Fibroblast of skin of abdomen (primary cell): ENCODE data around the gene ERN1. TPM values are rescaled to one million over a fixed set of nuclear protein-coding genes. Genes with fewer than 3 reads are reported as not detected.
"Not testable (repeated sequence)": the region's sequence is repeated elsewhere in the genome, so short reads cannot be mapped to it uniquely, and the experiment has no call there.

Source experiments
- DNase-seq: peaks from one replicate; pipeline ENCODE4 v3.0.0-alpha.2; 2013
- polyA plus RNA-seq, 2 experiments: library from polyadenylated mRNA; unstranded; fragments of 120-200 nt; gene quantifications; one replicate each; pipeline ENCODE4 v1.2.1, GENCODE V29; 2013; ENCODE audit not compliant: insufficient read length in 2 of 2

The ERN1 gene
- polyA plus RNA-seq (2013, experiment 1 of 2; ENCODE audit: insufficient read length), result 5.0 TPM
- polyA plus RNA-seq (2013, experiment 2 of 2; ENCODE audit: insufficient read length), result 4.6 TPM

DNA sequence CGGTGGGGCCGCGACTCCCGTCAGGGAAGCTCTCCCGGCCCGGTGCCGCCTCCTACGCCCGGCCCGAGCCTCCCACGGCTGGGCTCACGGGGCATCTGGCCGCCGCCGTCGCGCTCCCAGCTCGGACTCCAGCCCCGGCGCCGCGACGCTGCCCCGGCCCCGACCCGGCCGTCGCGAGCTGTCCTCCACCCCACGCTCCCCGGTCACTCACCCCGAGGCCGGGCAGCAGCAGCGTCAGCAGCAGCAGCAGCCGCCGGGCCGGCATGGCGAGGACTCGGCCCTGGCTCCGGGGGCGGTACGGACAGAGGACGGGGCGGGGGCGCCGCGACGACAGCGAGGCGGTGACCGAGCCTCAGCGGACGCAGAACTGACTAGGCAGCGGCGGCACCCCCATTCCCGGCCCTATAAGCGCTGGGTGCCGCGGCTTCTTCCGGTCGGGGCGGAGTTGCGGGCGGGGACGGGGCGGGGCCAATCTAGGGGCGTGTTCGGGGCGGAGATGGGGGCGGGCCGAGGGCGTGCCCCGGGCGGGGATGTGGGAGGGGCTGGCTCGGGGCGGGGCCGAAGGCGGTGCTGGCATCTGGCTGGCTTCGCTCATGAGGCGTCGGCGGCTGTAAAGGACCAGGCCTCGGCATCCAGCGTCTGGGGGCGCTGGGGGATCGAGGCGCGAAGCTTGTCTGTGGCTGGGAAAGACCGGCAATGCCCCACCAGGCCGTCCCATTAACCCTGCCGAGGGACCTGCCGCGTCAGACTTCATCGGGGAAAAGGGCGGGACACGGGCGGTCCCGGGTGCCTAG is at the start of gene ERN1:
Gene ERN1 (minus strand): TSS at position 380 of the 794 bp plus-strand sequence. CDS start 115 bp downstream, at position 265.
- peak; percentile 94 for DNase-seq

DNA sequence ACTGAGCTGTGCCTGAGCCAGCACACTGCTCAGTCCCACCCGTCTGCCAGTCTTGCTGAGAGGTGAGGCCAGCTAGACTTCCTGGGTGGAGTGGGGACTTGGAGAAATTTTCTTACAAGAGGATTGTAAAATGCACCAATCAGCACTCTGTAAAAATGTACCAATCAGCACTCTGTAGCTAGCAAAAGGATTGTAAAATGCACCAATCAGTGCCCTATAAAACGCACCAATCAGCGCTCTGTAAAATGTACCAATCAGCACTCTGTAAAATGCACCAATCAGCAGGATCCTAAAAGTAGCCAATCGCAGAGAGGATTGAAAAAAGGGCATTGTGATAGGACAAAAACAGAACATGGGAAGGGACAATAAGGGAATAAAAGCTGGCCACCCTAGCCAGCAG is 49.1 kb upstream of the ERN1 start:
- DNase-seq, result not testable (repeated sequence)

DNA sequence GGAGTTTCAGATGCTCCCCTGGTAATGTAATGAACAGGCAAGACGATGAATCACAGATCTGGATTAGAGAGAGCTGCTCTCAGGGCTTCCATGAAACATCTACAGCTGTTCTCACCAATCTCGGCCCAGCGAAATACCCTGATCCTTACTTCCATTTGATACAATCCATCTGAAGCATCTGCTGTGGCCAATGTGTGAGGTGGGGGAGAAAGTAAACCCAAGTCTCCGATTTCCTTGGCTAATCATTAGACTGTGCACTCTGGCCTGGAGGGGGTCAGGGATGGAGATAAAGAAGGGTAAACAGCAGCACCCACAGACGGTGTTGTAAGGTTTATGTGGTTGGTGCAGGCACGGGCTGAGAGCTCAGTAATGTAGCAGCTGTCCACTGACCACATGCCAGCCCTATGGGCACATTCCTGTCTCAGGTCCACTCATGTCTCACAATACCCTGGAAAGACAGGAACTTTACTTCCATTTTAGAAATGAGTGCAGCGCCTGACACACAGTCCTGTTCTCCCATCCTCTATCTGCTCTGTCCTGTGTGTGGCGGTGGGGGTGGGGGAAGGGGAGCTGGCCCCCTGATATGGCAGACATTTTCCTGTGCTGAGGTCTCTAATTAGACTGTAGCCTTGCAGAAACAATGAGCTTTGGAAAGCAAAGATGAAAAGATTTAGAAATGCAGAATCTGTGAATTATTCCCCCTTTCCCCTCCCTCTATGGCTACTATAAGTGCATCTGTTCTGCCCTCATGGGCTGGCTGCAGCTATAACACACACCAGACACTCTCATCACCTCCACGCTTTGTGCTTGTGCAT is 48.3 kb upstream of the ERN1 start:
- peak; percentile 35 for DNase-seq

DNA sequence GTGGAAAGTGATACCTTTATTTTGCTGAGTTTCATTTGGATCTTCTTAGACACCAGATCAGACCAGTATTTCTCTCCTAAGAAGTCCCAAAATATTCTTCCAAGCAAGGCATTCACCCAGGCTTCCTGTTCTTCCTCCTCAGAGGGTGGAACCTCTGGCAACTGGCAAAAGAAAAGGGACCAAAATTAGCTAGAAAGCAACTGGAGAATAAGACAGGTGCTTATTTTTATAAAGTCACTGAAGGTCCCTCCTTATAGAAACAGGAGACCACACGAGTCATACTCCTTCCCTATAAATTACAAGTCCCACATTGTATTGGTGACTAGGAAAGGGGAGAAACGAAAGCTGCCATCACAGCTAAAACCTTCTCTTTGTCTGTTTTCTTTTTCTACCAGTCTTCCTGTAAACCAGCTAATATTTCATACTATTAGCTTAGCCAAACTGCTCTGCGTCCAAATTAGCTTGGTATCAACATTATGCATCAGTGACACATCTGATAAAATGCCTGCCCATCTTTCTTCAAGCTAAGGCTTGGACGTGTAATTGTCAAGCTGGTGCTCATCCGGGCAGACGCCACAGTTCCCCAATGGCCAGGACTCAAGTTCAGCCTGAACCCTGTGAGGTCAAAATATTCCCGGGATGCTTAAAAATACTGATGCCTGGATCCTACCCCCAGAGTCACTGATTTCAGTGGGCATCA is 47.5 kb upstream of the ERN1 start:
- DNase-seq, result no peak

DNA sequence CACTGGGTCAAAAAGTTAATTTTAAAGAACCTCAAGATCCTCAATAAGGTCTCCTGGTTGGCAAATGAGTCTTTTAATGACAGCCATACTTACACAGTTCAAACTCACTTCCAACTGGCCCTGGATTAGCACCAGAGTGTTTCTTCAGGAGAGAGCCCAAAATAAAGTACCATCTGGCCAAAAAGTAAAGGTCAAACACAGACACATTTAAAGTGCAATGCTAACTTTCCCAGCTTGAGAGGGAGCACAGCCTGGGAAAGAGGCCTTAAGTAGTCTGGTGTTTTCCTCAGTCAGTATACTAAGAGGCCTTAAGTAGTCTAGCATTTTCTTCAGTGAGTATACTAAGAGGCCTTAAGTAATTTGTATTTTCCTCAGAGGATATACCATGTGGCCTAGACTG is 46.6 kb upstream of the ERN1 start:
- no peak for DNase-seq

DNA sequence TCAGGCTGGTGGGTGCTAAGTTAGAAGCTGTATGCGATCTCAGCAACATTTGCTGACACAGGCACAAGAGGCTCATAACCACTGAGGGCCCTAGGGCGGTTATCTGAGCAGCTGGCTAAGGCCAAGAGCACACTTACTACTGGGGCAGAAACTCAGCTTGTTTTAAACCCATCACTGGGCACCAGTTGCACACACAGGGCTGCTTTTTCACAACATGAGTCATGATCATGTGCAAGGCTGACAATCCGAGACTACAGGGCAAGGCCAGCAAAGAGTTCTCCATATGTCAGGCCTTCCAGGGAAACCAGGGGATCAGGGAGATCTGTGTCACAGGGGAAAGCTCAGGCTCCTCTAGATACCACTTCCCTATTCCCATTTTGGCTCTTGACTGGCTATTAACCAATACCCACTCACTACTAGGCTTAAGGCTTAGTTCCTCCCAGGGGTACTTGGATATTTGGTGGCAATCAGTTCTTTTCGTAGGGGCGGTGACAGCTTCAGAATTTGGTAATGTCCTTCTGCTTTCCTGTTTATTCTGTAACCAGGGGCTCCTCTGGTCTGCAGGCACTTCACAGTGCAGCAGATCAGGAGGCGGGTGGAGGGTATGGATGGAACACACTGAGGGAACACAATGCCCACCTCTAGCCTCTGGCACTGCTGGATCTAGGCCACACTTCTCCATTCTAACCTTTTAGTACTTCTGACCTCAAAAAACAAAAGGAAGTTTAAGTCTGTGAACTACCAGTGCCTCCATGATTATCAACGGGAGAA is 44.9 kb upstream of the ERN1 start:
- peak; percentile 36 for DNase-seq

DNA sequence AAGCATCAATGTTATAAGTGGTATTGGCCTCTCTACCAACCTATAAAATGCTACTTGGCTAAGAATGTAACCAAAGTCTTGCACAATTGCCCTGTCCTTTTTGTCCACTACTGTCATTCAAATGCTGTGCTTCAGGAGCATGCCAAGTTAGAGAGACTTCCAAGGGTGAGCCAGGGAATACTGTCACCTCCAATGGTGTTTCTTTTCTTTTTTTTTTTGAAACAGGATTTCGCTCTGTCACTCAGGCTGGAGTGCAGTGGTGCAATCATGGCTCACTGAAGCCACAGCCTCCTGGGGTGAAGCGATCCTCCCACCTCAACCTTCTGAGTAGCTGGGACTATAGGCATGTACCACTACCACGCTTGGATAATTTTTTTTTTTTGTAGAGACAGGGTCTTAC is 43.7 kb upstream of the ERN1 start:
- DNase-seq, result no peak

DNA sequence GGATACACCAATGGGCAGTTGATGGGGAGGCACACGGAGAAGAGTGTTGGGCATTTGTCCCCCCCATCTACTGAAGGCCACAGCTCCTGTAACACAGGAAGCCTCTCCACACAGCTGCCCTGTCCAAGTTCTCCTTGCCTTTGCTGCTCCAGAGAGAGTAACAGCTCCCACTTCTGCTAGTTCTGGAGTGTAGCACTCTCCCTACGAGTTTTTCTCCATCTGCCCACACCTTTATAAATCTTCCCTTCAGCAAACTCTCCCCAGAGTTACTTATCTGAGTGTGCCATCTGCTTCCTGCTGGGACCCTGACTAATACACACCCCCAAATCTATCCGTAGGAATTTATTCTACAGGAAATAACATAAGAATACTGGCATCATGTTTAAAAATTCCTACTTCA is 42.6 kb upstream of the ERN1 start:
- DNase-seq, result no peak

DNA sequence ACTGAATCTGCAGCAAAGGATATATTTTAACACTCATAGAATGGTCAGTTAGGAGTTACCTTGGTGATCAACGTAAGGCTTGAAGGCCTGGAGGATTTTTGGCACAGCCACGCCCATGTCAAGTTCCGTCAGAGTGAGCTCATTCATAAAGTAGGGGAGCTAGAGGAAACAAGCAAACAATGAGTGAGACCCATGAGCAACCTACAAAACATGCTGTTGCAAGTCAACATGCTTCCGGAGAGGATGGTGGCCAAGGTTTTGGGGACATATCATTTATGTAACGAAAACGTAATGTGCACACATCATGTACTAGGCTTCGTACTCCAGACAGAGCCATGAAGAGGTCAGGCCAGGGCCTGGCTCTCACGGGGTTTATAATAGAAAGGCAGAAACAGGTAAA is 41.1 kb upstream of the ERN1 start:
- DNase-seq, result no peak

DNA sequence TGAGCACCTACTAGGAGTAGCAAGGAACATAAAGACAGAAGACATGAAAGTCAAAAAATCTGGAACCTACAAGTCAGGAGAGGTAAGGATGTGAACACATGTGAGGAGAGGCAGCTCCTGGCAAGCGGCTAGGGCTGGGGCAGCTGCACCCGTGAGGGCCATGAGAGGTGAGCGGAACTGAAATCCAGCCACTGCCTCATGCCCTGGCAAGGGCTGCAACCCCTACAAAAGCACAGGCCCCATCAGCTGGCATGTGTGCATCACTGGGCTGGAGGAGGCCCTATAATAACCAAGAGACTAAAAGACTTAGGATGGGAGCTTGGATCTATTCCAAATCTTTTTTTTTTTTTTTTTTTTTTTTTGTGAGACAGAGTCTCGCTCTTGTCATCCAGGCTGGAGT is 40.3 kb upstream of the ERN1 start:
- DNase-seq, result no peak

DNA sequence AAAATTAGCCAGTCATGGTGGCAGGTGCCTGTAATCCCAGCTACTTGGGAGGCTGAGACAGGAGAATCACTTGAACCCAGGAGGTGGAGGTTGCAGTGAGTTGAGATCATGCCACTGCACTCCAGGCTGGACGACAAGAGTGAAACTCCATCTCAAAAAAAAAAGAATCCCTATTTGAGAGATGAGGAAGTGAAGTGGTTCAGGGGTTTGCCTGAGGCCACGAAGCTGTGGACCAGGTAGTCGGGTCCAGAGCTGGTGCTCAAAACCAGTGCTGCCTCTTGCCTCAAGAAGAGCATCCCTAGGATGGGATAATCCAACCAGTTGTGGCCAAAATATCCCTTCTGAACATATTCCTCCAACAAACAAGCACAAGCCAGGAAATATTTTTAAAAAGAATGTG is 37.7 kb upstream of the ERN1 start:
- not testable (repeated sequence) for DNase-seq

DNA sequence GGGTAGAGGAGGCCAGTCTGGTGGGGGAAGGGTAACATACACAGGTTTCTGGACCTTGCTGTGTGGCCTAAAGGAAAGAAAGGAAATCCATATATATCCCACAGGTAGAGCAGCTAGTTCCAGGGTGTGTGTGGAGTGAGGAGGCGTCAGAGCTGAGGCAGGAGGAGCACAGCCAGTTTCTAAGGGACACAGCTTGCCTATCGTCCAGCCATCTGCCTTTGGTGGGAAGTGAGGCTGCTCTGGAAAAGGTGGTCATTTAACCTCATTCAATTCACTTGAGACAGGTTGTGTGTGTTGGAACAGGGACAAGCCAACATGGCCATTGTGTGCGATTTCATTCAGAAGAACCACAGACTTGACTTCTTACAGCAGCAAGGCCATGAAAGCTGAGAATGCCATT is 36.9 kb upstream of the ERN1 start:
- DNase-seq, result no peak

DNA sequence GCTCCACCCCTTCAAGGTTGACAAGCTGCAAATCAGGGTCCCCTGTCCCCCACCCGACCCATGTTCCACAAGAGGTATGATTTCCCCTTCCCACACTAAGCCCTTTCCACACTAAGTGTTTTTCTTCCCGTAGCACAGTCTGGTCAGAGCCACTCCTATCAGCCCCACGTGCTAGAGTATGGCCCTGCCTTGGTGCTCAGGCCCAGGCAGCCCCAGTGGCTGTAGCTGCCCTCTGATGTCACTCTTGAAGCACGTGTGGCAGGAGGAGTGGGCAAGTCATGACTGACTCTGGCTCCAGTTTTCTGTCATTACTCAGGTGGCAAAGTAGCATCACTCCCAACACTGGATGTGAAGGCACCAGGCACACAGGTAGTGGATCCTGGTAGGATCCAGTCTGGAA is 35.4 kb upstream of the ERN1 start:
- no peak for DNase-seq

DNA sequence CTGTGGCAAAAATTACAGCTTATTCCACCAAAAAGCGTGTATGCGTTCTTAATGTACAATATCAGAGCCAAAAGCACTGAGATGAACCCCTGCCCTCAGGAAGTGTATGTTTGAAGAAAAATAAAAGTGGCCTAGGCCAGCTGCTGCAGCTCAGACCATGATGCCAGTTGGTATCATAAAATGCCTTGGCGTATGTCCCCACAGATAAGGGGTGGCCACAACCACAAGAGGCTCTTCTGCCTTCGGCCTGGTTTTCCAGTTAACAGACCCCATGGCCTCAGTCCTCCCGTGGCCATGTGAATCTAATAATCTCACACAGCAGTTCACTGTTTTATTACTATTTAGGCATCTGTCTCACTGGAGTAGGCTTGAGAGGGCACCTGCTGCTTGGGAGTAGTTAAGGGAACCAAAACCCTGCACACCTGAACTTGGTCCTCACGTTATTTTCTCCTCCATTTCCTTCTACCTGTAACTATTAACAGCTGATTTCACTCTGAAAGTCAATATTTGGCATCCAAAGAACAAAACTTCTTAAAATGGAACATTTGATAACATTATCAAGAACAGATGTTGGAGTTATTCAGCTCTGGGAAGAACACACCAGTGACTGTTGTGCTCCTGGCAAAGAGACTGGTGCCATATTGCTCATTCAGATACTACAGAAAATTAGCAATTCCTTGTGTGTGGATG is 34.8 kb upstream of the ERN1 start:
- DNase-seq, result no peak

DNA sequence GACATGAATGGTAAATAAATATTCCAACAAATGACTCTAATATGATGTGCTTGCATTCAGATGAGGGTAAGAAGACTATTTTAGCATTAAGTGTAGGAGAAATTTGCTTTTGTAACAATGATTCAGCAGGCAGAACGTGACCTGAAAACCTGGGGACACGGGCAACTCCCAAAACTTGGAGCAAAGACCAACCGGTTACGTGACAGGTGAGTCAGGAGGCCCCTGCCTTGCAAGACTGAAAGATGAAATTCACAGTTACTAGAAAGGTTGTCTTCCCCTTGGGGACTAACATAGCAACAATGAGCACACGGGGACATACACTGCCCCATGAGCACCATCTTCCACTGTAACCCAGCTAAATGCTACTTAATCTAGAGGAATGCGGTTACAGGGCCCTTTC is 33.5 kb upstream of the ERN1 start:
- no peak for DNase-seq

DNA sequence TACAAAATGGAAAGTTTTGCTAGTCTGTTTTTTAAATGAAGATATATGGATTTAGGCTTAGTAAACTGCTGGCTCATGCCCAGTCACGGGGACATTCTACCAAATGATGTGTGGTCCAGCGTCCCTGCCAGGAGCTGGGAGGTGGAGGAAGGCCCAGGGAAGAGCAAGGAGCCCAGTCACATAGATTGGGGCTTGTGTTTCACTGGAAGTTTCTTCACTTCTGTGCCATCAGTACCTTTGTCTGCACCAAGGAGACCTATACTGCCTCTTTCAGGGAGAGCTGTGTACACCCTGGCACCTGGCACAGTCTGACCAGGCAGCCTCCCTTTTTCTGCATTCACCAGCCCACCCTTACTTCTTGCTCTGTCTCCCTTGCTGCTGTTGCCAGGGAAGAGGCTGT is 32.6 kb upstream of the ERN1 start:
- DNase-seq, result no peak

DNA sequence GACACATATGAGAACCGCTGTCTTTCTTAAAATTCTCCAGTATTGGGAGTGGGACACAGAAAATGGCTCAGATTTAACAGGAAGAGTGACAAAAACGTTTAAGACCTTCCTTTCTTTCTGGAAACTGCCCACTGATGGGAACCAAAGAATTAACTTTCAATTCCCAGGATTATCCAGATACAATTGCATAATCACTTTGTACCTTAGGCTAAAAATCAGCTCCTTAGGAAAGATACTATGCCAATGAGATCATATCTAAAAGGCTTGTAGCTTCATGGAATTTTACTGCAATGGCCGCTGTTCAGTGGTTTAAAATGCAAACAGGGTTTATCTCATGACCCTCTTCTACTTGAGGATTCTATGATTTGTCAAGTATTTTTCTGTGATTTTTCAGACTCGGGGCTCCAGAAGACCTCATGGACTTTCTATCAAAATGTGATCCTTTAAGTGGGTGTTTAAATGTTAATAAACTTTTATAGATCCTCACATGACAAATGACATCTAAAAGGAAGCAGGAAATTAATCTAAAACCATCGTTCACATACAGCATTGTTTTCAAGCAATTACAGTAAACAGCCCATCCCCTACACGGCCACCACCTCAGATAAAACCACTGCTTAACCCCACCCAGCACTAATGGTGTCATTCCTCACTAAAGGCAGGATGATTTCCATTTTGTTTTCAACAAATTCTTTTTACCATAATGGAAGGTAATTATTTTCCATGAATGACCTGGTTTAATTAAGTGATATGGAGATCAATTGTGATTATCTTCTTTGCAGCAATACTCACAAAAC is 31.6 kb upstream of the ERN1 start:
- no peak for DNase-seq

DNA sequence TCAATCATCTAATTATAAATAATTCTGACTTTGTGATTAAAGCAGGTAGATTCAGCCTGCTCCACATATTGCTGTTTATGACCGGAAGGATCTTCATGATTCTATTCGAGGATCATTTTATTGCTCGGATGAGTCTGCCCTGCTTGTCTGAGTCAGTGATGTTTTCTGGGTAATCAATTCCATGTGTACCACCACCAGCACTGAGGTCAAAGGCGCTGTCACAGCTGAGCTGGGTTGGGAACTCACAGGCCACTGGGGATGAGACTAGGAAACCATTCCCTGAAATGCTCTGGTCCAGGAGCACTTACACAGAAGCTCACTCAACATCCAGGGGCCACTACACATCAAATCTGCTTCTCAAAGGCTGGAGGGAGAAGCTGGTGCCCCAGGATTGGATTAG is 30.4 kb upstream of the ERN1 start:
- DNase-seq, result peak; percentile 61

DNA sequence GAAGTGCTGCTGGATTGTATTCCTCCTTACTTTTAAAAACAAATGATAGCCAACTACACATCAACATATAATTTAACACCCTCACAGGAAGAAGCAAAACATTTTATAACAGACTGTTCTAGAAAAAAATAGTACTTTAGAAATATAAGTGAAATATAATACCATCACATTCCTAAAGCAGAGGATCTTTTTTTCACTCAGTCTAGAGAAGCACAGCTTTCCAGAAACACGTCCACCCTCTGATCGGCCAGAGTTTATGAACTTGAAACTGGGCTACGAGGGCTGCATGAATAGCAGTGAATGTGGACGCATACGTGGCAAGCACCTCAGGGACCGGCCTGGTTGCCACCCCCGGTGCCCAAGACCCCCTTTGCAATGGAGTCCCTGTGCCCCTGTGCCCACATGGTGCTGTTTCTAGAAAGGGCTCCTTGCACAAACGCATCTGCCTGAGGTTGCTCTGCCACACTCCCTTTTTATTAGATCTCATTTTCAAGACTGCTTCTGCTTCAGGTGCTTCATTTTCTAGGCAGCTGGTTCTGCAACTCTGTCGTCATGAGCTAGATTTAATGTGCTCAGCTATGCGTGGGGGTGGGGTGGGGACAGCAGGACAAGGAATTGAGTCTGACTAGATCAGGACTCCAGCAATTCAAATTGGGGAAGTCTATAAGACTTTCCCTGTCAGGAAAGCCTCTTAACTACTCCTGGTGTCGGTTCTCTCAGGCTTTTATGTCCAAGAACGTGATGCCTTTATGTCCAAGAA is 29.1 kb upstream of the ERN1 start:
- no peak for DNase-seq

DNA sequence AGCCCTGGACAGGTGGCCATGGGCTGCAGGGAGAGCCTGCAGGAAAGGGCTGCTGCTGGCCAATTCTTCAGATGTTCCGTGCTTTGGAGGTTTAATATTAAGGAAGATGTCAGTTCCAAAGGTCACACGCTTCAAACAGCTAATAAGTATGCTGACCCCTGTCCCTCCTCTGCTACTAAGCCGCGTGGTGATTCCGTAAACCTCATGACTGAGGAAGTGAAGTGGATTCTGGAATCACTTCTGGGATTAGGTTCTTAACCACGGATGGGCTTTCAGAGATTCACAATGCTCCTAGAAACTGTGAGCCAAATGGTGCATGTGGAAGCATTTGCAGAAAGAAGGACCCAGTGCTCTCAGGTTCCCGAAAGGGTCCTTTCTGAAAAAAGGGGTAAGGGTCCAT is 28.5 kb upstream of the ERN1 start:
- DNase-seq, result no peak
